Measurements from ENCODE around the gene MYRIP. TPM values are rescaled to one million over a fixed set of nuclear protein-coding genes. Genes with fewer than 3 reads are reported as not detected.

Gene MYRIP
- polyA plus RNA-seq, 1 of the 3 experiments (the other 2 are of a cell fraction), result 1.2 TPM

GRCh38 chr3:40043444-40043755 is 234.0 kb downstream of the MYRIP start (continued):
- TF ChIP-seq USF2 (IDR thresholded peaks at IDR 0.05; ENCODE audit: borderline replicate concordance, low read depth, low read length) (no peak), TCF12 (IDR thresholded peaks at IDR 0.05) (peak; percentile 95), SIN3A (IDR thresholded peaks at IDR 0.05; ENCODE audit: borderline replicate concordance, low read depth, low read length) (no peak), TEAD4 (IDR thresholded peaks at IDR 0.05; ENCODE audit: borderline replicate concordance, insufficient read depth) (peak; percentile 43; the same call in 1 of the 2 replicates), NRF1 (IDR thresholded peaks at IDR 0.05; ENCODE audit: low read depth, low read length) (no peak), GABPA (IDR thresholded peaks at IDR 0.05; ENCODE audit: low read depth) (no peak), EZH2phosphoT487 (IDR thresholded peaks at IDR 0.05; ENCODE audit: borderline replicate concordance, low read depth) (no peak), IRF3 (IDR thresholded peaks at IDR 0.05; ENCODE audit: low read depth, low read length) (no peak), SMC3 (IDR thresholded peaks at IDR 0.05; ENCODE audit: low read depth, low read length) (no peak), MAX (IDR thresholded peaks at IDR 0.05; ENCODE audit: low read depth) (no peak), USF1 (IDR thresholded peaks at IDR 0.05; ENCODE audit: borderline replicate concordance, low read depth) (no peak), MEF2A (IDR thresholded peaks at IDR 0.05; ENCODE audit: borderline replicate concordance, low read depth) (no peak), POLR2AphosphoS5 (IDR thresholded peaks at IDR 0.05; ENCODE audit: low read depth, low read length) (peak; percentile 65; the same call in 1 of the 2 replicates), RCOR1 (IDR thresholded peaks at IDR 0.05; ENCODE audit: low read length) (peak; percentile 81), NFIC (IDR thresholded peaks at IDR 0.05; ENCODE audit: borderline replicate concordance) (peak; percentile 96), ELF1 (IDR thresholded peaks at IDR 0.05) (no peak), TAF1 (IDR thresholded peaks at IDR 0.05; ENCODE audit: borderline replicate concordance, low read depth, low read length) (no peak), CHD2 (IDR thresholded peaks at IDR 0.05; ENCODE audit: low read length, partially characterized antibody) (peak; percentile 91)

- Histone ChIP-seq H3K4me2 (peak overlapping the region; percentile 54), H3K4me3 (ENCODE audit: low read depth in 2 of 2, low read length in 1 of 2) (no peak overlapping the region), H3K9me2 (no peaks in the 10 kb centered on the region), H2AFZ (ENCODE audit: low read depth) (peak overlapping the region; percentile 49; the same call in 1 of the 2 replicates), H3K27ac (ENCODE audit: low read depth in 2 of 2, low read length in 1 of 2) (peak overlapping the region; percentile 78 to 96), H3K9me3 (no peaks in the 10 kb centered on the region), H4K20me1 (ENCODE audit: insufficient read depth) (no peaks in the 10 kb centered on the region), H3K79me2 (ENCODE audit: insufficient read depth) (no peaks in the 10 kb centered on the region), H3F3A (replicated peaks; ENCODE audit: insufficient read depth) (peaks cover 29% of the 10 kb centered on the region), H3K4me1 (ENCODE audit: control insufficient read depth in 1 of 2, insufficient read depth in 2 of 2, low read depth in 1 of 2, low read length in 1 of 2) (peaks cover 14 to 23% of the 10 kb centered on the region in 2 experiments), H3K36me3 (replicated peaks in 1 of 2; ENCODE audit: control insufficient read depth in 1 of 2, insufficient read depth in 2 of 2, low read length in 1 of 2) (no peaks in the 10 kb centered on the region), H3K27me3 (ENCODE audit: insufficient read depth) (no peaks in the 10 kb centered on the region), H3K9ac (peak overlapping the region; percentile 42)
- WGBS (ENCODE audit: low lambda C conversion rate), result 27% methylated on average over 5 of the region's 5 CpGs
- no peak for DNase-seq
- CTCF ChIA-PET, result interaction anchor here (0.6 to 1.0 kb wide), 2 partner anchors 12 to 128 kb away, joined by 3 read pairs; no protein-coding TSS in a partner anchor
- POLR2A ChIA-PET, result no interaction called here
- TF ChIP-seq FOSL2 (IDR thresholded peaks at IDR 0.05; ENCODE audit: borderline replicate concordance, low read depth) (peak; percentile 85), POLR2AphosphoS5 (IDR thresholded peaks at IDR 0.05; ENCODE audit: low read depth, low read length) (peak; percentile 60; the same call in 1 of the 2 replicates), ZBTB33 (IDR thresholded peaks at IDR 0.05; ENCODE audit: borderline replicate concordance, low read depth) (no peak), CHD2 (IDR thresholded peaks at IDR 0.05; ENCODE audit: low read length, partially characterized antibody) (no peak), FOXM1 (IDR thresholded peaks at IDR 0.05; ENCODE audit: low read depth) (no peak), NRF1 (IDR thresholded peaks at IDR 0.05; ENCODE audit: low read depth, low read length) (no peak), GABPA (IDR thresholded peaks at IDR 0.05; ENCODE audit: low read depth) (no peak), PBX3 (IDR thresholded peaks at IDR 0.05) (0 out of 2 replicates have a peak, but pooled peaks have one; percentile 23), YY1 (IDR thresholded peaks at IDR 0.05; ENCODE audit: low read depth) (no peak), ELF1 (IDR thresholded peaks at IDR 0.05) (no peak), USF1 (IDR thresholded peaks at IDR 0.05; ENCODE audit: borderline replicate concordance, low read depth) (no peak), RFX5 (IDR thresholded peaks at IDR 0.05; ENCODE audit: low read length) (no peak), TCF12 (IDR thresholded peaks at IDR 0.05) (peak; percentile 89), JUND (IDR thresholded peaks at IDR 0.05) (peak; percentile 81), NFIC (IDR thresholded peaks at IDR 0.05; ENCODE audit: borderline replicate concordance) (peak; percentile 66), SIN3A (IDR thresholded peaks at IDR 0.05; ENCODE audit: borderline replicate concordance, low read depth, low read length) (no peak), GATA2 (CRISPR knock-in tag; IDR thresholded peaks at IDR 0.05) (no peak)
Observed at GRCh38 chr3:40044487-40044886, 235.1 kb downstream of the MYRIP start.

Data from SK-N-SH (cell line).